SU-DHL-6 (cell line): ENCODE results near the gene NFATC4.
"Not testable (repeated sequence)": the region's sequence is repeated elsewhere in the genome, so short reads cannot be mapped to it uniquely, and the experiment has no call there.

Experiments
- H2AFZ ChIP-seq: fragments of 200-600 bp; sonication (generic); 2 replicates; pipeline ENCODE4 v1.6.1; 2014; ENCODE audit warnings: low read depth, mild to moderate bottlenecking, moderate library complexity, mixed read lengths, antibody characterized with exemption, low read length; ENCODE audit not compliant: severe bottlenecking
- H3F3A ChIP-seq: fragments of 200-600 bp; shearing (Covaris generic); 2 replicates; pipeline ENCODE4 v1.6.0; 2016; ENCODE audit warnings: antibody characterized with exemption, mild to moderate bottlenecking; ENCODE audit not compliant: insufficient read depth
- H3K27ac ChIP-seq: fragments of 200-600 bp; sonication (generic); 2 replicates; pipeline ENCODE4 v1.5.1; 2016; ENCODE audit warnings: low read depth, mild to moderate bottlenecking, low read length, moderate library complexity, mixed read lengths
- H3K27me3 ChIP-seq: fragments of 200-600 bp; sonication (generic), shearing (Covaris generic); 2 replicates; pipeline ENCODE4 v1.6.0; 2014; ENCODE audit warnings: mild to moderate bottlenecking, low read length
- H3K36me3 ChIP-seq: fragments of 200-600 bp; sonication (generic); 2 replicates; pipeline ENCODE4 v1.6.1; 2014; ENCODE audit warnings: mild to moderate bottlenecking, low read length, mixed read lengths
- H3K4me2 ChIP-seq: fragments of 300-600, 200-600 bp; shearing (Covaris generic), sonication (generic); 2 replicates; pipeline ENCODE4 v1.6.0; 2014; ENCODE audit warnings: low read length, low read depth, mild to moderate bottlenecking; ENCODE audit not compliant: poor library complexity, severe bottlenecking
- H3K4me3 ChIP-seq: fragments of 200-600 bp; sonication (generic); 2 replicates; pipeline ENCODE4 v1.5.1; 2014; ENCODE audit warnings: antibody characterized with exemption, low read length, mild to moderate bottlenecking, mixed read lengths; ENCODE audit not compliant: insufficient read depth, poor library complexity, severe bottlenecking
- H3K79me2 ChIP-seq: fragments of 200-600 bp; sonication (generic); 2 replicates; pipeline ENCODE4 v1.6.1; 2014; ENCODE audit warnings: mild to moderate bottlenecking, low read length, moderate library complexity; ENCODE audit not compliant: insufficient read depth
- H3K9ac ChIP-seq: fragments of 200-600 bp; sonication (generic); 2 replicates; pipeline ENCODE4 v1.7.0; 2014; ENCODE audit warnings: mild to moderate bottlenecking, low read length
- H3K9me2 ChIP-seq: fragments of 200-600 bp; sonication (generic); replicated peaks from 2 replicates; pipeline ENCODE4 v1.6.1; 2014; ENCODE audit warnings: low read length; ENCODE audit not compliant: insufficient read depth
- H3K9me3 ChIP-seq: fragments of 200-600 bp; sonication (generic); 2 replicates; pipeline ENCODE4 v1.6.1; 2014; ENCODE audit warnings: low read length, mixed read lengths; ENCODE audit not compliant: insufficient read depth
- H4K20me1 ChIP-seq: fragments of 200-600 bp; sonication (generic); 2 replicates; pipeline ENCODE4 v1.6.1; 2014; ENCODE audit warnings: low read depth, mild to moderate bottlenecking, antibody characterized with exemption, low read length, moderate library complexity, mixed read lengths
- EZH2phosphoT487 ChIP-seq: fragments of 200-600 bp; sonication (generic), shearing (Covaris generic); conservative IDR thresholded peaks from 2 replicates; pipeline ENCODE4 v1.6.1; 2018; ENCODE audit warnings: mild to moderate bottlenecking, antibody characterized with exemption, low read length, moderate library complexity, mixed read lengths
- TF ChIP-seq, protein P1 (sequence below): fragments of 200-600 bp; sonication (generic); IDR thresholded peaks from one replicate; pipeline ENCODE4 v1.5.1; 2017; ENCODE audit warnings: antibody characterized with exemption, mild to moderate bottlenecking, low read length, moderate library complexity; ENCODE audit not compliant: insufficient read depth, poor library complexity, severe bottlenecking

NFATC4 gene

DNA sequence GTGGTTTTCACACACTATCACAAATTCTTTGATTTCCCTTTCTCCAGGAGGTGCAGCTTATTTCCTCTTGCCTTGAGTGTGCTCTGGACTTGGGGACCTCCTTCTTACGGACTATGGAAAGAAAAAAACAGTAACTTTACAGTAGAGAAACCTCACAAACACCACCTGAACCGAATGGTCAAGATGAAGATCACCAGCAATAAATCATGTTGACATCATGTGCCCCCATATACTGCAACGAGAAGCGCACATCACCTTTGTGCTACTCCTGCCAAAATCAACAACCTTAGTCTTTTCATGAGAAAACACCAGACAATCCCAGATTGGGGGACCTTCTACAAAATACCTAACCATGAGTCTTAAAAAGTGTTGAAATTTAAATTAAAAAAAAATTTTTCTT, 17.5 kb downstream of the NFATC4 start:
- Histone ChIP-seq H3K9me2 (no peaks in the 10 kb centered on the region), H3F3A (no peaks in the 10 kb centered on the region), H3K79me2 (no peaks in the 10 kb centered on the region), H2AFZ (no peak overlapping the region), H3K9me3 (no peaks in the 10 kb centered on the region), H3K27ac (no peak overlapping the region), H3K4me2 (no peak overlapping the region), H3K4me3 (no peak overlapping the region), H3K36me3 (no peaks in the 10 kb centered on the region), H3K27me3 (no peaks in the 10 kb centered on the region), H4K20me1 (no peaks in the 10 kb centered on the region), H3K9ac (no peak overlapping the region)
- TF ChIP-seq, protein P1, sequence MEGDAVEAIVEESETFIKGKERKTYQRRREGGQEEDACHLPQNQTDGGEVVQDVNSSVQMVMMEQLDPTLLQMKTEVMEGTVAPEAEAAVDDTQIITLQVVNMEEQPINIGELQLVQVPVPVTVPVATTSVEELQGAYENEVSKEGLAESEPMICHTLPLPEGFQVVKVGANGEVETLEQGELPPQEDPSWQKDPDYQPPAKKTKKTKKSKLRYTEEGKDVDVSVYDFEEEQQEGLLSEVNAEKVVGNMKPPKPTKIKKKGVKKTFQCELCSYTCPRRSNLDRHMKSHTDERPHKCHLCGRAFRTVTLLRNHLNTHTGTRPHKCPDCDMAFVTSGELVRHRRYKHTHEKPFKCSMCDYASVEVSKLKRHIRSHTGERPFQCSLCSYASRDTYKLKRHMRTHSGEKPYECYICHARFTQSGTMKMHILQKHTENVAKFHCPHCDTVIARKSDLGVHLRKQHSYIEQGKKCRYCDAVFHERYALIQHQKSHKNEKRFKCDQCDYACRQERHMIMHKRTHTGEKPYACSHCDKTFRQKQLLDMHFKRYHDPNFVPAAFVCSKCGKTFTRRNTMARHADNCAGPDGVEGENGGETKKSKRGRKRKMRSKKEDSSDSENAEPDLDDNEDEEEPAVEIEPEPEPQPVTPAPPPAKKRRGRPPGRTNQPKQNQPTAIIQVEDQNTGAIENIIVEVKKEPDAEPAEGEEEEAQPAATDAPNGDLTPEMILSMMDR, result no peak
- TF ChIP-seq EZH2phosphoT487, result no peak

- Histone ChIP-seq H3K79me2 (no peaks in the 10 kb centered on the region), H3K27ac (no peak overlapping the region), H3K36me3 (no peaks in the 10 kb centered on the region), H3K27me3 (no peaks in the 10 kb centered on the region), H2AFZ (no peak overlapping the region), H3K4me2 (no peak overlapping the region), H3K9me3 (no peaks in the 10 kb centered on the region), H3F3A (no peaks in the 10 kb centered on the region), H3K9me2 (no peaks in the 10 kb centered on the region), H3K9ac (no peak overlapping the region), H4K20me1 (no peaks in the 10 kb centered on the region), H3K4me3 (no peak overlapping the region)
- TF ChIP-seq, protein P1, result no peak
- TF ChIP-seq EZH2phosphoT487, result no peak
Observed at GRCh38 chr14:24387009-24387345, 19.0 kb downstream of the NFATC4 start.

DNA sequence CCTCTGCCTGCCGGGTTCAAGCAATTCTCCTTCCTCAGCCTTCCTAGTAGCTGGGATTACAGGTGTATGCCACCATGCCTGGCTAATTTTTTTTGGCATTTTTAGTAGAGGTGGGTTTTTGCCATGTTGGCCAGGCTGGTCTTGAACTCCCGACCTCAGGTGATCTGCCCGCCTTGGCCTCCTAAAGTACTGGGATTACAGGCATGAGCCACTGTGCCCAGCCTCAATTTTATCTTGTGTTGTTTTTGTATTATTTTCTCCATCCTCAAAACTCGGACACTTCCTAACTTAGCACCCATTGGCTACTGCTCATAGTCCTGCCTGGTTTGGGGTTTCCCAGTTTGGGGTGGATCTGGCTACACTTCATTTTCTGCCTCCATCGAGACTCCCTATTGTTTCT, 19.6 kb downstream of the NFATC4 start:
- H2AFZ ChIP-seq, H3K9me3 ChIP-seq, H3K4me2 ChIP-seq, H3F3A ChIP-seq, H4K20me1 ChIP-seq, H3K79me2 ChIP-seq, H3K9ac ChIP-seq, H3K36me3 ChIP-seq, H3K27ac ChIP-seq, H3K27me3 ChIP-seq, H3K4me3 ChIP-seq, H3K9me2 ChIP-seq: not testable (repeated sequence)

DNA sequence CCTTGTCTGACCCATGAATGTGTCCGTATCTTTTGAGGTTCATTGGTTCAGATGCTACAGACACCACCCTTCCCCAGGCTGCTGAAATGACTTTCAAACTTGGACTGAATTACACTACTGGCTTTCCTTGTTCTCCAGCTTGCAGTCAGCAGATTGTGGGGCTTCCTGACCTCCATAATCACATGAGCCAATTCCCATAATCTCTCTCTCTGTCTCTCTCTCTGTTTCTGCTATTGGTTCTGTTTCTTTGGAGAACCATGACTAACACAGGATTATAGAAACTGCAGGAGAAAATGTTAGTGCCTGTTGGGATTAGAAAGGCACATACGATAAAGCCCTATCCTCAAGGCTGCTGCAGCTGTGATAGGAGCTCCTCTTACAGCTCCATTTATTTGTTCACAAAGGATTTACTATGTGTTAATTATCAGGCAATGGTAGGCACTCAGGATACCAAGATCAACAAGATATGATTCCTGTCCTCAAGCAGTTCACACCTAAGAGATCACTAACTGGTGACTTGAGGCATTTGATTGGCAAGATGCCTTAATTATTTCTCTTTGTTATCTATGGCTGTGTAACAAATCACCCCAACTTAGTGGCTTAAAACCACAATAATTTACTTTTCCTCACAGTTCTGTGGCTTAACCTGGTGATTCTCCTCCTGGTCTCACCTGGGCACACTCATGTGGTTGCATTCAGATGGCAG, 20.6 kb downstream of the NFATC4 start:
- Histone ChIP-seq H2AFZ (no peak overlapping the region), H3K27ac (no peak overlapping the region), H3K9me2 (no peaks in the 10 kb centered on the region), H3F3A (no peaks in the 10 kb centered on the region), H3K4me2 (no peak overlapping the region), H3K36me3 (no peaks in the 10 kb centered on the region), H4K20me1 (no peaks in the 10 kb centered on the region), H3K9ac (no peak overlapping the region), H3K79me2 (no peaks in the 10 kb centered on the region), H3K4me3 (no peak overlapping the region), H3K9me3 (no peaks in the 10 kb centered on the region), H3K27me3 (no peaks in the 10 kb centered on the region)
- no peak for TF ChIP-seq EZH2phosphoT487
- TF ChIP-seq, protein P1, result no peak
